SK-N-SH (cell line): ENCODE results near the gene TCOF1.

Source experiments
- CTCF ChIP-seq: fragments of 200-600 bp; sonication (generic); IDR thresholded peaks from 2 replicates; pipeline ENCODE4 v1.6.1; 2017; ENCODE audit warnings: antibody characterized with exemption, mild to moderate bottlenecking, moderate library complexity
- GABPA ChIP-seq: IDR thresholded peaks from 2 replicates; pipeline ENCODE4 v1.4.0; 2012; ENCODE audit warnings: low read depth, mild to moderate bottlenecking
- GATA2 ChIP-seq: sonication (generic); formaldehyde crosslinking; IDR thresholded peaks from 2 replicates; pipeline ENCODE4 v1.5.0; 2020; ENCODE audit warnings: mild to moderate bottlenecking, missing genetic modification reagents
- JUND ChIP-seq: IDR thresholded peaks from 2 replicates; pipeline ENCODE4 v1.4.0; 2012
- MAX ChIP-seq: IDR thresholded peaks from 2 replicates; pipeline ENCODE4 v1.4.0; 2012; ENCODE audit warnings: low read depth
- MEF2A ChIP-seq: IDR thresholded peaks from 2 replicates; pipeline ENCODE4 v1.4.0; 2012; ENCODE audit warnings: low read depth, borderline replicate concordance
- MXI1 ChIP-seq: IDR thresholded peaks from 2 replicates; pipeline ENCODE4 v1.6.1; 2012; ENCODE audit warnings: mild to moderate bottlenecking, low read depth, low read length, improper control_type of control experiment
- PBX3 ChIP-seq: IDR thresholded peaks from 2 replicates; pipeline ENCODE4; 2012
- POLR2AphosphoS5 ChIP-seq: IDR thresholded peaks from 2 replicates; pipeline ENCODE4 v1.6.1; 2012; ENCODE audit warnings: low read depth, low read length
- RAD21 ChIP-seq: IDR thresholded peaks from 2 replicates; pipeline ENCODE4 v1.6.1; 2012; ENCODE audit warnings: mild to moderate bottlenecking, low read length
- RFX5 ChIP-seq: IDR thresholded peaks from 2 replicates; pipeline ENCODE4 v1.6.1; 2012; ENCODE audit warnings: mild to moderate bottlenecking, improper control_type of control experiment, low read length
- SMC3 ChIP-seq: IDR thresholded peaks from 2 replicates; pipeline ENCODE4 v1.6.1; 2012; ENCODE audit warnings: low read depth, low read length, improper control_type of control experiment
- USF2 ChIP-seq: fragments of 150-350 bp; IDR thresholded peaks from 2 replicates; pipeline ENCODE4 v1.6.1; 2017; ENCODE audit warnings: antibody characterized with exemption, low read length, low read depth, borderline replicate concordance

- no peak for TF ChIP-seq JUND
- no peak for TF ChIP-seq CTCF
- no peak for TF ChIP-seq MAX
- no peak for TF ChIP-seq PBX3
- TF ChIP-seq POLR2AphosphoS5: no peak
- TF ChIP-seq GABPA: no peak
- no peak for TF ChIP-seq RAD21
- TF ChIP-seq RFX5: no peak
- TF ChIP-seq SMC3: no peak
- TF ChIP-seq USF2: no peak
- TF ChIP-seq MXI1: no peak
- TF ChIP-seq GATA2 (CRISPR knock-in tag): no peak
- TF ChIP-seq MEF2A: no peak
Measured at GRCh38 chr5:150346592-150346991, 10.9 kb upstream of the TCOF1 start.
